ENCODE data around the gene FHAD1. TPM values are rescaled to one million over a fixed set of nuclear protein-coding genes. Genes with fewer than 3 reads are reported as not detected.

FHAD1 gene
- total RNA-seq, 1 experiment from 2014 or later, result 1.9 TPM

DNA sequence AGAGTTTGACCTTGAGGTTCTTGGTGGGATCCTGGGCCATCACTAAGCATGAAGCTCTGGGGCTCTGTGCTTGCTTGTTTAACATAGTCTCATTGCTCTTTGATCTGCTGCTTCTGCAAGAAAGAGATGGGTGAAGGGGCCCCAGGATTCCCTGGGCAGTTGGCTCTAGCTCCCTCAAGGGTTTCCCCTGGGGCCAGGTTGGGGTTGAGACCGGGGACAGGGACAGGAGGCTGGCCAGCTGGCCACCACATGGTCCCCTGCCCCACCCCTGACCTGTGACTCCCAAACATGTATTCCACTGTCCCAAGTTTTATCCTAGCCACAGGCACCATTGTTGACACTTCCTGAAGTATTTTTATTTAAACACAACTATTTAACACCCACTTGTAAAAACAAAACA, 69.5 kb downstream of the FHAD1 start:
- H3K14ac ChIP-seq (ENCODE audit: insufficient read depth, low read length), result no peak overlapping the region
- H3K9ac ChIP-seq (ENCODE audit: extremely low read depth, insufficient read length, low read length), result no peak overlapping the region
- H3K4ac ChIP-seq (ENCODE audit: low read depth, low read length), result no peak overlapping the region
- no peaks in the 10 kb centered on the region; the same call in 1 of the 2 replicates for H3K4me1 ChIP-seq (ENCODE audit: insufficient read depth, low read length)
- no peak overlapping the region for H3K27ac ChIP-seq (ENCODE audit: insufficient read length, low read depth, low read length)
- H2BK5ac ChIP-seq (ENCODE audit: insufficient read length, low read length), result no peak overlapping the region
- TF ChIP-seq, protein P1, sequence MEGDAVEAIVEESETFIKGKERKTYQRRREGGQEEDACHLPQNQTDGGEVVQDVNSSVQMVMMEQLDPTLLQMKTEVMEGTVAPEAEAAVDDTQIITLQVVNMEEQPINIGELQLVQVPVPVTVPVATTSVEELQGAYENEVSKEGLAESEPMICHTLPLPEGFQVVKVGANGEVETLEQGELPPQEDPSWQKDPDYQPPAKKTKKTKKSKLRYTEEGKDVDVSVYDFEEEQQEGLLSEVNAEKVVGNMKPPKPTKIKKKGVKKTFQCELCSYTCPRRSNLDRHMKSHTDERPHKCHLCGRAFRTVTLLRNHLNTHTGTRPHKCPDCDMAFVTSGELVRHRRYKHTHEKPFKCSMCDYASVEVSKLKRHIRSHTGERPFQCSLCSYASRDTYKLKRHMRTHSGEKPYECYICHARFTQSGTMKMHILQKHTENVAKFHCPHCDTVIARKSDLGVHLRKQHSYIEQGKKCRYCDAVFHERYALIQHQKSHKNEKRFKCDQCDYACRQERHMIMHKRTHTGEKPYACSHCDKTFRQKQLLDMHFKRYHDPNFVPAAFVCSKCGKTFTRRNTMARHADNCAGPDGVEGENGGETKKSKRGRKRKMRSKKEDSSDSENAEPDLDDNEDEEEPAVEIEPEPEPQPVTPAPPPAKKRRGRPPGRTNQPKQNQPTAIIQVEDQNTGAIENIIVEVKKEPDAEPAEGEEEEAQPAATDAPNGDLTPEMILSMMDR (conservative IDR thresholded peaks at IDR 0.05), result no peak
- Mint-ChIP-seq H3K36me3 (ENCODE audit: insufficient read depth in 1 of 3, low read depth in 3 of 3) (no peaks in the 10 kb centered on the region), H3K9me3 (peaks cover 0 to 7% of the 10 kb centered on the region in 2 experiments; a peak in 4 of 5 replicates), H3K27ac (no peak overlapping the region; a peak in 1 of 7 replicates), H3K4me3 (no peak overlapping the region), H3K4me1 (peaks cover 10 to 11% of the 10 kb centered on the region in 2 experiments), H3K27me3 (ENCODE audit: low read depth) (peaks cover 8% of the 10 kb centered on the region)
- no peak overlapping the region for H3K23ac ChIP-seq (ENCODE audit: insufficient read length, low read depth, low read length)
- H2BK12ac ChIP-seq (ENCODE audit: insufficient read length, low read depth, low read length), result no peak overlapping the region
- H4K20me1 ChIP-seq (ENCODE audit: control insufficient read depth, insufficient read depth, insufficient read length), result no peaks in the 10 kb centered on the region
- H3T11ph ChIP-seq (ENCODE audit: low read length), result no peak overlapping the region
- H4K5ac ChIP-seq (ENCODE audit: insufficient read length, low read depth, low read length), result no peak overlapping the region
- no peak overlapping the region for H2BK120ac ChIP-seq (ENCODE audit: low read depth, low read length, poor library complexity, severe bottlenecking)
- H3K79me1 ChIP-seq (ENCODE audit: insufficient read depth, low read depth, low read length, poor library complexity, severe bottlenecking), result no peaks in the 10 kb centered on the region
- no peak overlapping the region for H2AK5ac ChIP-seq (ENCODE audit: insufficient read length, low read length)
- WGBS (ENCODE audit: extremely low coverage, insufficient read length, low lambda C conversion rate), result no CpG with 5 or more reads among the region's 1 CpG
- H4K8ac ChIP-seq (replicated peaks; ENCODE audit: insufficient read length, low read depth, low read length), result no peak overlapping the region
- H3K27me3 ChIP-seq (ENCODE audit: insufficient read depth, low read length), result no peaks in the 10 kb centered on the region
- DNase-seq, result no peak
- H3K4me2 ChIP-seq (ENCODE audit: insufficient read depth, insufficient read length, low read length), result no peak overlapping the region
- H4K91ac ChIP-seq (ENCODE audit: insufficient read length, low read depth, low read length), result no peak overlapping the region
- no peak overlapping the region for H3K56ac ChIP-seq (ENCODE audit: insufficient read length, low read depth, low read length)
- no peaks in the 10 kb centered on the region for H3K79me2 ChIP-seq (ENCODE audit: insufficient read depth, low read length)
- no peaks in the 10 kb centered on the region for H3K23me2 ChIP-seq (ENCODE audit: insufficient read length, low read depth, low read length, poor library complexity, severe bottlenecking)
- no peaks in the 10 kb centered on the region for H3K9me3 ChIP-seq (ENCODE audit: control insufficient read depth, low read depth, low read length)
- H2AFZ ChIP-seq (ENCODE audit: low read length), result no peak overlapping the region
- H2BK15ac ChIP-seq (ENCODE audit: low read depth, low read length), result no peak overlapping the region
- H3K18ac ChIP-seq (ENCODE audit: insufficient read length, low read depth, low read length), result no peak overlapping the region
- H2BK20ac ChIP-seq (ENCODE audit: low read depth, low read length, poor library complexity, severe bottlenecking), result no peak overlapping the region
